WTC11 (cell line): ENCODE data around the gene KLRK1.

Source experiments
- ATF6 ChIP-seq: sonication (generic); formaldehyde crosslinking; IDR thresholded peaks from 2 replicates; pipeline ENCODE4 v1.8.1; 2023; ENCODE audit warnings: mild to moderate bottlenecking, missing genetic modification reagents
- CTCF ChIP-seq: fragments of 200-600 bp; IDR thresholded peaks from 2 replicates; pipeline ENCODE4 v1.8.0; 2022; ENCODE audit warnings: antibody characterized with exemption
- ESRRA ChIP-seq: sonication (generic); formaldehyde crosslinking; IDR thresholded peaks from 2 replicates; pipeline ENCODE4 v1.8.1; 2022; ENCODE audit warnings: mild to moderate bottlenecking, missing genetic modification reagents, borderline replicate concordance
- PRDM15 ChIP-seq: sonication (generic); formaldehyde crosslinking; IDR thresholded peaks from 2 replicates; pipeline ENCODE4 v1.8.0; 2022; ENCODE audit warnings: missing genetic modification reagents
- SP1 ChIP-seq: sonication (generic); formaldehyde crosslinking; conservative IDR thresholded peaks from 2 replicates; pipeline ENCODE4 v1.8.1; 2022; ENCODE audit warnings: missing genetic modification reagents
- USF2 ChIP-seq: sonication (generic); formaldehyde crosslinking; IDR thresholded peaks from 2 replicates; pipeline ENCODE4 v1.8.1; 2023; ENCODE audit warnings: mild to moderate bottlenecking, missing genetic modification reagents, moderate library complexity
- ZNF317 ChIP-seq: sonication (generic); formaldehyde crosslinking; IDR thresholded peaks from 2 replicates; pipeline ENCODE4 v1.8.1; 2023; ENCODE audit warnings: low read depth, mild to moderate bottlenecking, moderate library complexity, missing genetic modification reagents, borderline replicate concordance

- TF ChIP-seq ATF6 (CRISPR knock-in tag) (no peak), CTCF (no peak), PRDM15 (CRISPR knock-in tag) (no peak), SP1 (no peak), USF2 (no peak), ESRRA (no peak), ZNF317 (CRISPR knock-in tag) (no peak)
These were observed 15.2 kb downstream of the KLRK1 start for GRCh38 chr12:10374624-10375018.
